Measurements from ENCODE around the gene DCLK2.

GRCh38 chr4:150072471-150072870 lies 5.8 kb upstream of the DCLK2 start:
- TF ChIP-seq POLR2A (IDR thresholded peaks at IDR 0.05) (no peak), CTCF (IDR thresholded peaks at IDR 0.05) (no peak), EP300 (IDR thresholded peaks at IDR 0.05) (no peak)

Measured in ovary (tissue), 3 donors.